Urothelium cell line (cell line): Measurements from ENCODE around the gene ARID1B.

ENCODE experiments used
- DNase-seq: peaks from one replicate; pipeline ENCODE4 v3.0.0; 2011; ENCODE audit warnings: low spot score, mixed read lengths
- FAIRE-seq: peaks from 2 replicates; lab custom pipeline; 2011; peaks lifted over from hg19 to GRCh38; lab: Jason Lieb, UNC

Gene ARID1B

GRCh38 chr6:157089258-157089657, 312.1 kb downstream of the ARID1B start:
- DNase-seq (no peak), FAIRE-seq (no peak)

GRCh38 chr6:157089851-157090250, 312.7 kb downstream of the ARID1B start:
- FAIRE-seq (no peak), DNase-seq (no peak)

- DNase-seq: no peak
- FAIRE-seq: no peak
Measured at GRCh38 chr6:157090736-157091135, 313.6 kb downstream of the ARID1B start.

DNA sequence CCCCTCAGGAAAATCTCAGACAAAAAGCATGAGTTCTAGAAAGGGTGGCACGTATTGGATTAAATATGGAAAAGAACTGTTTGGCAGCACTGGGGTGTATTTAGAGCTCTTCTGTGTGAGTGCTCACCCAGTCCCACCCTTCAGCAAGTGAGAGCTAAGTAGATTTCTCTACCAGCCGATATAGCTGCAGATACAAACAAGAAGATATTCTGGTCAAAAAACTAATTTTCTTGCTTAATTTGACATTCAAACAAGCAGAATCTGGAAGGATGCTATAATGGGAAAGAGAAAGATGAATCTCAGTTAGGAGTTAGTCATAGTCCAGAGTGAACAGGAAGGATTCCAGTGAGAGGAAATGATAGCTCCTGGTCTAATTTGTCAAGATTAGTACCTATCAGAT, 314.1 kb downstream of the ARID1B start:
- no peak for FAIRE-seq
- no peak for DNase-seq

DNA sequence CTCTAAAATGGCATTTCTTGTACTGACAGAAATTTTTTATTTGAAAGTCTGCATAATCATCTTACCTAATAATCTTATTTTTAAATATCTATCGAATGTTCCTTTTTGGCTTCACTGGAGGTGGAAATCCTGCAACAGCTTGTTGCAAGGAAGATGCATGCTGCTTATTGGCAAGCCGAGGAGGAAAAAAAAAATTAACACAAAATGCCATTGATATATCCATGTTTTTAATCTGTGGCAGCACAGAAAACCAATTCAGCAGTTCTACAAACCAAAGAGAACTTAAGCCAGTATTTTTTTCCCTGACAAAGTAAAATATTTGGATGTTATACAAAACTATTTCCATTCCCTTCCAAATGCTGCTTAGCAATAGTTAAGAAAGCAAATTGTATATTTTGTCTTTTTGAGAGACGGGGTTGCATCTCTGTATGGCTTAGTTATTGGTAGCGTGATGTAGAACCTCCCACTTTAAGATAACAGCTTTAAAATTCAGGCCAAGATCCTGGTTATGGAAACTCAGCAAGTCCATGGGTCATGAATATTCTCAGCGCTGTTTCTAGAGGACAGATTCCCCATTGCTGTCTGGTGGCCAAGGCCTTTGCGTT, 314.8 kb downstream of the ARID1B start:
- FAIRE-seq (no peak), DNase-seq (no peak)

GRCh38 chr6:157092736-157093135, 315.6 kb downstream of the ARID1B start:
- DNase-seq (no peak), FAIRE-seq (no peak)

DNA sequence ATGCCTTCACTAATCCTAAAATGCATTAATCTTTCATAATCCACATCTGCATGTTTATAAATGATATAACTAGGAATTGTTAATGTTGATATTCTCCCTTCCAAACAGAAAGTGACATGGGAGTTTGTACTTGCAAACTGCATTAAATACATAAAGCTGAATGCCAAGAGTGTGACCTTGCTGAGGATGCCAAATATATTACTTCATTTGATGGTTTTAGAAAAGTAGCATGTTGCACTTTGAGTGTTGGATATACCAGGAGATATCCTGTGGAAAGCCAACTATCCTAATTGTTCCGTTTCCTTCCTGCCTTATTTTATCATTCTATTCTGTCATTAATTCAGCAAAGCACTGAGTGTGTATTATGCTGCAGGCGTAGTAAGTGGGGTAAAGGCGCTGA, 316.4 kb downstream of the ARID1B start:
- FAIRE-seq: no peak
- no peak for DNase-seq

DNA sequence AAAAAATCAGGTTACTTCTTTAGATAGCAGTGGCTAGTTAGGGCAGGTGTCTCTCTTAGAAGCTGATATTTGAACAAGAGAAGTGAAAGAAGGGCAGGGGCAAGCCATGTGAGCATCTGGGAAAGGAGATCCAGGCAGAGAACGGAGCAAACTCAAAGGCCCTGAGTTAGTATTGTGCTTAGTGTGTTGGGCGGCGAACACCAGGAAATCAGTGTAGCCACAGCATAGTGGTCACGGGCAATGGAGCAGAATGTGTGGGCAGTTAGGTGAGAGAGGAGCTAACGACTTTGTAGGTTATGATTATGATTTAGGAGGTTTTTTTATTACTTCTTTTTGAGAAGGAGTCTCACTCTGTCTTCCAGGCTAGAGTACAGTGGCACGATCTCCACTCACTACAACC, 316.9 kb downstream of the ARID1B start:
- FAIRE-seq: no peak
- no peak for DNase-seq

DNA sequence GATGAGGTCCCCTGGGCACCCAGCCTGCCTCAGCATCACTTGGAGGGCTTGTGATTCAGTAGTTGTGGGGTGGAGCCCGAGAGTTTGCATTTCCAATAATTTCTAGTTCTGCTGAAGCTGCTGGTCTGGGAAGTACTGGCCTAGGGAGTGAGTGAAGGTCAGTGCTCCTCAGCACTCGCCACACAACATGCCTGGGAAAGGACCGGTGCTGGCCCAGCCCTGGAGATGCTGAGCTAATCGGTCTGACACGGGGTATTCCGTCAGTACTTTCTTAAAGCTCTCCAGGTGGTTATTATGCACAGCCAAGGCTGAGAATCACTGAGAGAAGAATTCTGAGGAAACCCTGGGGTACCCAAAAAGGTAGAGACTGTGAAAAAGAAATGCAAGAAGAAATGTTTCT, 317.9 kb downstream of the ARID1B start:
- DNase-seq (no peak), FAIRE-seq (no peak)

- DNase-seq (no peak), FAIRE-seq (no peak)
Measured at GRCh38 chr6:157095569-157095968, 318.4 kb downstream of the ARID1B start.

- no peak for DNase-seq
- FAIRE-seq: no peak
Measured at GRCh38 chr6:157096105-157096504, 318.9 kb downstream of the ARID1B start.

DNA sequence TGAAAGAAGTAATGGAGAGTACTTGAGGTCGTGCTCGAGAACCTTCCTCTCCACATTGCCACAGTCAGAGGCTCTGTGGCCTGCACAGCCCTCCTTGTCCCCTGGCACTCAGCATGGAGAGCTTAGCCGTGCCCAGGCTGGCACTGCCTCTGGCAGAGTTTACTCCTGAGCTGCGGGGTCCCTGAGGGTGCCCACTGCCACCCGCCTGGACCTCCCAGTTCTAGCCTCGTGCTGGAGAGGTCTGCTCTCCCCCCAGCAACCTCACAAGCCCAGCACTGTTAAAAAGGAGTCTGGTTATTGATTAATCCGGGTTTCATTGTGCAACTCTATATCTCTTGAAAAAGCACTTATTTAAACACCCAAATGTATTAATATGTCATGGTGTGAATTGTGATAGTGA, 319.3 kb downstream of the ARID1B start:
- no peak for FAIRE-seq
- DNase-seq: no peak

DNA sequence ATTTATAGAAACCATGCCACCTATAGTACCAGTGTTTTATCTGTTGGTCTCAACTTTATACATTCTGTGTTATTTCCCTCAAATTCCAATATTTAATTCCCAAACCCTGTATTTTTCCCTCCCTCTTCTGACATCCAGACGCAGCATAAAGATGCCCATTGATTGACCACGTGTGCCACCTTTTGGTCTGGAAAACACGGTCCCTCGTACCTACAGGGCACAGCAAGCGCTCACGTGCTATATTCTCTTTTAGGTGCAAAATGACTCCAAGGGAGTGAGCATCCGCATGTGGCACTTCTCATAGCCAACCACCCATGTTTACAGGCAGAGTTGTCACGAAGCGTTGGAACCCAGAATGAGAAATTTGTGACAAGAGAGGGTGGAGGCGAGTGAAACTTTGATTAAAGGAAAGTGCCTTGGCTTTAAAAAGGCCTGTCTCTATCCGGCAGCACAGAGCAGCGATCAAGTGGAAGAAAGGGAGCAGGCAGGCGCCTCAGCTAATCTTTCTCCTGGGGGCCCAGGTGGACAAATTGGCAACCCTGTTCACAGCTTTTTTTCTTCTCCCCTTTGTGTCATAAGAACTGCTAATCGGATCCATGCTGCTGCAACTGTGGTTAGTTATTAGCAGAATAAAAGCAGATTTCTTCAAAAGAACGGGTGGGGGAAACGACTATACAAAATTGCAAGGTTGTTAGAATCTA, 320.2 kb downstream of the ARID1B start:
- DNase-seq (no peak), FAIRE-seq (no peak)

- FAIRE-seq: no peak
Measured at GRCh38 chr6:157098999-157099398, 321.8 kb downstream of the ARID1B start.

GRCh38 chr6:157099912-157100593, 322.9 kb downstream of the ARID1B start:
- FAIRE-seq: no peak
- DNase-seq: no peak

More at GRCh38 chr6:157098999-157099398, 321.8 kb downstream of the ARID1B start:
- DNase-seq: no peak

GRCh38 chr6:157101166-157101565, 324.0 kb downstream of the ARID1B start:
- DNase-seq (no peak), FAIRE-seq (no peak)

- DNase-seq (no peak), FAIRE-seq (no peak)
Measured at GRCh38 chr6:157104803-157105202, 327.6 kb downstream of the ARID1B start.

GRCh38 chr6:157106487-157106886, 329.3 kb downstream of the ARID1B start:
- FAIRE-seq: no peak
- peak; percentile 41 for DNase-seq

- DNase-seq: no peak
- FAIRE-seq: no peak
Measured at GRCh38 chr6:157107571-157107914, 330.4 kb downstream of the ARID1B start.

DNA sequence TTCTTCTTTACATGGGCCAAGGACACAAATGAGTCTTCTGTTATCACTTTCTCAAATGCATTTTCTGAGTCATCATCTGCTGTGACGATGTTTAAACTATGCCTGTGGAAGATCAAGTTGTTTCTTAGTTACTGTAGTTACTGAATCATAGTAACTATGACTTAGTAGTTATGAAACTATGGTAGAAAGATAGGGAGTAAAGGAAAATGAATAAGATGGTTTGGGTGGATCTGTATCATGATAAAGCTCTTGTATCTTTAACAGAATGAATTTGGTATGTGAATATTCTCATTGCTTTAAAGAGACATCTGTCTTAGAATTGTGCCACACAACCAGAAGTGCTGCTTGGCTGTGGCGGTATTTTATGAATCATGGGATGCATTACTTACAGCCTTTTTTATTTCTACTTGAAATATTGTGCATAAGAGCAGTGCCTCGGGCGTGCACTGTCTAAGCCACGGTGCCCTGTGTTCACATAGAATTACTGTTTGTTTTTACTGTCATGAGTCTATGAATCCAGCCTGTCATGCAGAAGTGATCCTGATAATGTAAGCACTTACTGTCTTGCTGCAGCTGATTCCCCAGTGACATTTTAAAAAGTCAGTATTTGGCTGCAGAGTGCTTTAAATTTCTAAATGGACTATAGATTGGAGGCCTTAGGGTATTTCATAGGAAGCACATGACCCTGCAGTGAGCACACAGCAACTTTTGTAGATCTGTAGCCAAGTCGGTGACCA, 330.9 kb downstream of the ARID1B start:
- FAIRE-seq (no peak), DNase-seq (no peak)

DNA sequence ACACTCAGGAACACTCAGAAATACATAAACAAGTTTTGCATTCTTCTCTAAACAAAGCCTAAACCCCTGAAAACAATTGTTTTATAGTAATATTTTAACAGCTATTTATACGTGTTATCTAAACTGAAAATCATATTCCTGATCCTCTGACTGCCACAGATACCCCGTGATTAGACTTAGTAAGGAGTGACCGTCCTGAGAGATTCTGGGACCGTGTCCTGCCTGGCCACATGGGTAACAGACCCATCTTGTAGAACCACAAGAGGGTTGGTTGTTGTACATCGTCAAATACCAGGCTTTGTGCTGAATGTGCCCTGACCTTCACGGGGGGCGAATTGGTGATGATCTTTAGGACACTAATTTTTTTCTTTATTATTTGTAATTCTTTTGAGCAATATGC, 331.7 kb downstream of the ARID1B start:
- no peak for DNase-seq
- no peak for FAIRE-seq

- DNase-seq (no peak), FAIRE-seq (no peak)
Measured at GRCh38 chr6:157110607-157111006, 333.4 kb downstream of the ARID1B start.
